MM.1S (cell line): ENCODE measurements around the gene MEAK7.

Source experiments
- DNase-seq: peaks from one replicate; pipeline ENCODE4 v3.0.0-alpha.2; 2015
- H2AFZ ChIP-seq: fragments of 300-600 bp; sonication (generic); 2 replicates; pipeline ENCODE4 v1.6.0; 2016; ENCODE audit warnings: antibody characterized with exemption, low read length
- H3F3A ChIP-seq: fragments of 300-600 bp; sonication (generic); 2 replicates; pipeline ENCODE4 v1.6.1; 2016; ENCODE audit warnings: mild to moderate bottlenecking, antibody characterized with exemption, low read length, moderate library complexity, mixed read lengths; ENCODE audit not compliant: insufficient read depth
- H3K27ac ChIP-seq: fragments of 300-600 bp; sonication (generic); 2 replicates; pipeline ENCODE4 v1.5.1; 2016; ENCODE audit warnings: mild to moderate bottlenecking, low read length
- H3K27me3 ChIP-seq: fragments of 300-600 bp; sonication (generic); replicated peaks from 2 replicates; pipeline ENCODE4 v1.6.0; 2016; ENCODE audit warnings: low read length; ENCODE audit not compliant: insufficient read depth
- H3K36me3 ChIP-seq: fragments of 300-600 bp; sonication (generic); replicated peaks from 2 replicates; pipeline ENCODE4 v1.6.1; 2016; ENCODE audit warnings: mild to moderate bottlenecking, low read length, mixed read lengths; ENCODE audit not compliant: insufficient read depth
- H3K4me1 ChIP-seq: fragments of 300-600 bp; sonication (generic); 2 replicates; pipeline ENCODE4 v1.6.1; 2016; ENCODE audit warnings: low read length, mixed read lengths
- H3K4me2 ChIP-seq: fragments of 300-600 bp; sonication (generic); 2 replicates; pipeline ENCODE4 v1.6.0; 2016; ENCODE audit warnings: low read depth, low read length
- H3K4me3 ChIP-seq: fragments of 300-600 bp; sonication (generic); 2 replicates; pipeline ENCODE4 v1.5.1; 2016; ENCODE audit warnings: low read length, mixed read lengths
- H3K79me2 ChIP-seq: fragments of 300-600 bp; sonication (generic); 2 replicates; pipeline ENCODE4 v1.6.1; 2016; ENCODE audit warnings: mixed run types, low read length, mixed read lengths
- H3K9ac ChIP-seq: fragments of 300-600 bp; sonication (generic); 2 replicates; pipeline ENCODE4 v1.6.1; 2016; ENCODE audit warnings: low read length, mixed read lengths
- H3K9me2 ChIP-seq: fragments of 300-600 bp; sonication (generic); replicated peaks from 2 replicates; pipeline ENCODE4 v1.6.1; 2016; ENCODE audit warnings: mild to moderate bottlenecking, low read length, mixed read lengths; ENCODE audit not compliant: insufficient read depth
- H3K9me3 ChIP-seq: fragments of 300-600 bp; sonication (generic); replicated peaks from 2 replicates; pipeline ENCODE4 v1.6.1; 2016; ENCODE audit warnings: mild to moderate bottlenecking, low read length, mixed read lengths; ENCODE audit not compliant: insufficient read depth
- H4K20me1 ChIP-seq: fragments of 300-600 bp; sonication (generic); 2 replicates; pipeline ENCODE4 v1.6.1; 2016; ENCODE audit warnings: mild to moderate bottlenecking, low read length, moderate library complexity, mixed read lengths; ENCODE audit not compliant: insufficient read depth
- EZH2 ChIP-seq: fragments of 300-600 bp; sonication (generic); optimal IDR thresholded peaks from 2 replicates; pipeline ENCODE3; 2017; ENCODE audit warnings: low read depth, mild to moderate bottlenecking, antibody characterized with exemption, low read length, mixed read lengths
- EZH2phosphoT487 ChIP-seq: fragments of 300-600 bp; sonication (generic); IDR thresholded peaks from 2 replicates; pipeline ENCODE4 v1.6.1; 2018; ENCODE audit warnings: antibody characterized with exemption, low read length
- TF ChIP-seq, protein P1 (sequence below): fragments of 300-600 bp; sonication (generic); IDR thresholded peaks from 2 replicates; pipeline ENCODE4 v1.5.1; 2016; ENCODE audit warnings: antibody characterized with exemption, low read length, mixed read lengths

The MEAK7 gene

DNA sequence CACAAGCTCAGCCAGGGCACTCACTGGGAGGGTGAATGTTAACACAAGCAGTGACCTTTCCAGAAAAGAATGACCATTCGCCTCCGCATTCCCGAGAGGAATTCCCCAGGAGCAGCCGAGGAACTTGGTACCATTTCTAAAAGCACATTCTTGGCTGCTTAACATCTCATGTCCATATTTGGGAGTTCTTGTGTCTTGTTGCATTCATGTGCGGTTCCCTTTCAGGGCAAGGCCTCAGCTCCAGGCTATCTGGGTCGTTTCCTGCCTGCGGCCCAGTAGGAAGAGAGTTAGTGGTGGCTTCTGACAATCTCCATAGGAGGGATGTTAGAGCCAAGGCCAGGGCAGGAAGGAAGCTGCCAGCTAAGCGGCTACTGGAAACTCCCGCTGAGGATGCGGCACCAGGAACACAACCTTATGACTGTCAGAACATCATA is 27.8 kb upstream of the MEAK7 start:
- Histone ChIP-seq H3F3A (no peaks in the 10 kb centered on the region), H3K36me3 (no peaks in the 10 kb centered on the region), H4K20me1 (no peaks in the 10 kb centered on the region), H3K27ac (no peak overlapping the region), H3K4me3 (no peak overlapping the region), H3K9ac (no peak overlapping the region), H3K79me2 (no peaks in the 10 kb centered on the region), H3K4me2 (no peak overlapping the region), H2AFZ (no peak overlapping the region), H3K27me3 (no peaks in the 10 kb centered on the region), H3K9me2 (no peaks in the 10 kb centered on the region), H3K4me1 (no peaks in the 10 kb centered on the region), H3K9me3 (no peaks in the 10 kb centered on the region)
- no peak for DNase-seq
- TF ChIP-seq EZH2phosphoT487 (no peak), EZH2 (no peak)
- TF ChIP-seq, protein P1, sequence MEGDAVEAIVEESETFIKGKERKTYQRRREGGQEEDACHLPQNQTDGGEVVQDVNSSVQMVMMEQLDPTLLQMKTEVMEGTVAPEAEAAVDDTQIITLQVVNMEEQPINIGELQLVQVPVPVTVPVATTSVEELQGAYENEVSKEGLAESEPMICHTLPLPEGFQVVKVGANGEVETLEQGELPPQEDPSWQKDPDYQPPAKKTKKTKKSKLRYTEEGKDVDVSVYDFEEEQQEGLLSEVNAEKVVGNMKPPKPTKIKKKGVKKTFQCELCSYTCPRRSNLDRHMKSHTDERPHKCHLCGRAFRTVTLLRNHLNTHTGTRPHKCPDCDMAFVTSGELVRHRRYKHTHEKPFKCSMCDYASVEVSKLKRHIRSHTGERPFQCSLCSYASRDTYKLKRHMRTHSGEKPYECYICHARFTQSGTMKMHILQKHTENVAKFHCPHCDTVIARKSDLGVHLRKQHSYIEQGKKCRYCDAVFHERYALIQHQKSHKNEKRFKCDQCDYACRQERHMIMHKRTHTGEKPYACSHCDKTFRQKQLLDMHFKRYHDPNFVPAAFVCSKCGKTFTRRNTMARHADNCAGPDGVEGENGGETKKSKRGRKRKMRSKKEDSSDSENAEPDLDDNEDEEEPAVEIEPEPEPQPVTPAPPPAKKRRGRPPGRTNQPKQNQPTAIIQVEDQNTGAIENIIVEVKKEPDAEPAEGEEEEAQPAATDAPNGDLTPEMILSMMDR = no peak

DNA sequence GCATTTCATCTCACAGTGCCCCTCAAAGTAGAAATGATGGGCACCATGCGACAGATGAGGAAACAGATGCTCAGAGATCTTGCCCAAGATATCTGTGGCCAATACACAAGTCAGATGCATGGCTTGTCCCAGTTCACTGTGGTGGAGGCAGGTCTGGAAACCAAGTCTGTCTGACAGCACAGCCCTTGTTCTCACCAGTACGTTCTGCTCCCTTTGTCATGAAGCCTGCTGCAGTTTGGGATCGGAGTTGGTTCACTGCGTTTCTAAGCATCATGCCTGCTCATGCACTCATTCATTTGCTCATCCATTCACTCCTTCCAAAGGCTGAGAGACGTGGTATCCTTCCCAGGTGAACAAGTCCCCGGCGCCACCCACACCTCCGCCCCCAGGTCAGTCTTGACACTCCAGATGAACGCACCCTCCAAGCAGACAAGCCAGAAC is 27.2 kb upstream of the MEAK7 start:
- TF ChIP-seq EZH2 = no peak
- TF ChIP-seq, protein P1 = no peak
- Histone ChIP-seq H3F3A (no peaks in the 10 kb centered on the region), H3K9ac (no peak overlapping the region), H3K27me3 (no peaks in the 10 kb centered on the region), H3K4me3 (no peak overlapping the region), H4K20me1 (no peaks in the 10 kb centered on the region), H3K36me3 (no peaks in the 10 kb centered on the region), H3K79me2 (no peaks in the 10 kb centered on the region), H3K4me2 (no peak overlapping the region), H2AFZ (no peak overlapping the region), H3K9me3 (no peaks in the 10 kb centered on the region), H3K9me2 (no peaks in the 10 kb centered on the region), H3K4me1 (no peaks in the 10 kb centered on the region), H3K27ac (no peak overlapping the region)
- DNase-seq = no peak

DNA sequence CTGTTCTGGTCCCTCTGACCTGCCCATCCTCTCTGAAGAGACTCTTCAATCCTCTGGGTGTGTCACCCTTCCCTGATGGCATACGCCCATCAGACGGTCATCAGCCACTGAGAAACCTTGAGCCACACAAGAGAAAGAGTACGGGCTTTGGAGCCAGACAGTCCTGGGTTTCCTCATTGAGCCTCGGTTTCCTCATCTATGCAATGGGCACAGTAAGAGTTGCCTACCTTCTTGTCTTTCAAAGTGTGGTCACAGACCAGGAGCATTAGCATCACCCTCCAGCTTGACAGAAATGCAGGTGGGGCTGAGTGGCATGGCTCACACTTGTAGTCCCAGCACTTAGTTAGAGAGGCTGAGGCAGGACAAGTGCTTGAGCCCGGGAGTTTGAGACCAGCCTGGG is 26.1 kb upstream of the MEAK7 start:
- Histone ChIP-seq H3K27me3 (no peaks in the 10 kb centered on the region), H3K9me2 (no peaks in the 10 kb centered on the region), H3K27ac (no peak overlapping the region), H3F3A (no peaks in the 10 kb centered on the region), H3K4me1 (no peaks in the 10 kb centered on the region), H2AFZ (no peak overlapping the region), H3K9ac (no peak overlapping the region), H3K9me3 (no peaks in the 10 kb centered on the region), H3K4me2 (no peak overlapping the region), H4K20me1 (no peaks in the 10 kb centered on the region), H3K4me3 (no peak overlapping the region), H3K36me3 (no peaks in the 10 kb centered on the region), H3K79me2 (no peaks in the 10 kb centered on the region)
- no peak for TF ChIP-seq EZH2phosphoT487
- TF ChIP-seq, protein P1 = no peak
- no peak for TF ChIP-seq EZH2
- DNase-seq = no peak
